Measurements from ENCODE around the gene DPH5. TPM values are rescaled to one million over a fixed set of nuclear protein-coding genes. Genes with fewer than 3 reads are reported as not detected.
"Not testable (repeated sequence)": the region's sequence is repeated elsewhere in the genome, so short reads cannot be mapped to it uniquely, and the experiment has no call there.

DPH5 gene
- total RNA-seq, 2 donors from 2014 or later, result 11.5 to 26.7 TPM

DNA sequence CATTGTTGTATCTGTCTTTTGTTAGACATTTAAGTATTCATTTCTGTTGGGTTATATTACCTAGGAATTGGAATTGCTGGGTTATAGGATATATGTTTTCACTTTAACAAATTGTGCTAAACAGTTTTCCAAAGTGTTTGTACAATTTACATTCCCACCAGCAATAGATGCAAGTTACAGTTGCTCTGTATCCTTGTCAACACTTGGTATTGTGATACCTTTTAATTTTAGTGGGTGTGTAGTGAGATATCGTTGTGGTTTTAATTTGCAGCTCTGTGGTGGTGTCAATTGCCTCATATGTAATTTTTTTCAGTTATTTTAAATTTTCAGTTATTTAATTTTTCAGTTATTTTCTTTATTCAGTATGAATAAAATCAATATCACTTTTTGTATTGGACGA is 7.4 kb upstream of the DPH5 start:
- TF ChIP-seq, protein P1, sequence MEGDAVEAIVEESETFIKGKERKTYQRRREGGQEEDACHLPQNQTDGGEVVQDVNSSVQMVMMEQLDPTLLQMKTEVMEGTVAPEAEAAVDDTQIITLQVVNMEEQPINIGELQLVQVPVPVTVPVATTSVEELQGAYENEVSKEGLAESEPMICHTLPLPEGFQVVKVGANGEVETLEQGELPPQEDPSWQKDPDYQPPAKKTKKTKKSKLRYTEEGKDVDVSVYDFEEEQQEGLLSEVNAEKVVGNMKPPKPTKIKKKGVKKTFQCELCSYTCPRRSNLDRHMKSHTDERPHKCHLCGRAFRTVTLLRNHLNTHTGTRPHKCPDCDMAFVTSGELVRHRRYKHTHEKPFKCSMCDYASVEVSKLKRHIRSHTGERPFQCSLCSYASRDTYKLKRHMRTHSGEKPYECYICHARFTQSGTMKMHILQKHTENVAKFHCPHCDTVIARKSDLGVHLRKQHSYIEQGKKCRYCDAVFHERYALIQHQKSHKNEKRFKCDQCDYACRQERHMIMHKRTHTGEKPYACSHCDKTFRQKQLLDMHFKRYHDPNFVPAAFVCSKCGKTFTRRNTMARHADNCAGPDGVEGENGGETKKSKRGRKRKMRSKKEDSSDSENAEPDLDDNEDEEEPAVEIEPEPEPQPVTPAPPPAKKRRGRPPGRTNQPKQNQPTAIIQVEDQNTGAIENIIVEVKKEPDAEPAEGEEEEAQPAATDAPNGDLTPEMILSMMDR (IDR thresholded peaks at IDR 0.05), result no peak
- Histone ChIP-seq H3K36me3 (no peaks in the 10 kb centered on the region), H3K4me1 (ENCODE audit: control insufficient read depth in 1 of 2, low read depth in 2 of 2) (no peaks in the 10 kb centered on the region), H3K9me3 (no peaks in the 10 kb centered on the region), H3K4me3 (no peak overlapping the region), H3K27ac (no peak overlapping the region), H3K27me3 (replicated peaks; ENCODE audit: insufficient read depth) (no peaks in the 10 kb centered on the region)
- DNase-seq (ENCODE audit: low spot score) (no peak), ATAC-seq (ENCODE audit: insufficient number of reproducible peaks, low FRiP score, low read depth) (no peak)

DNA sequence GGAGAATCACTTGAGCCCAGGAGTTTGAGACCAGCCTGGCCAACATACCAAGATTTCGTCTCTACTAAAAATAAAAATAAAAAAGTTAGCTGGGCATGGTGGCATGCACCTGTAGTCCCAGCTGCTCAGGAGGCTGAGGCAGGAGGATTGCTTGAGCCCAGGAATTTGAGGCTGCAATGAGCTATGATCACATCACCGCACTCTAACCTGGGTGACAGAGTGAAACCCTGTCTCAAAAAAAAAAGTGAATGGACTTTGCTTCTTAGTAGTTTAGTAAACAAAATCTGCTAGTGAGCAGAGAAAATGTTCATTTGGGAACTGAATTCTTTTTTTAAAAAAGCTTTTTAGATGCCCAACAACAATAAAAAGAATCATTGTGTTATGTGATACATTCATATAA is 6.5 kb upstream of the DPH5 start:
- H3K36me3 ChIP-seq, result not testable (repeated sequence)

DNA sequence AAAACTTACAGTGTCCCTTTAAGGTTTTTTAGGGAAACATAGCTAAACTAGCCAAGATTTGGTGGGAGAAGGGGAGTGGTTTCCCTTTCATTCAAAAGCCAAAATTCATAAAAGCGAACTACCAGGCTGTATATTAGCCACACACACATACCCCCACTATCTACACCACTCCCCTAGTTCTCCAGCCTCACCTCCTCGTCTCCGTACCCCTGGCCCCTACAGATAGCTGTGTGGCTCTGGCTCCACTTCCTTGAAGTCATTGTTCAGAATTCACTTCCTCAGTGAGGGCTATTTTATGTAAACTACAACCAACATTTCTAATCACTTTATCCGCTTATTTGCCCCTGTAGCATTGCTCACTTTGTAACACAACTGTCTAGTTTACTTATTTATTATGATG is 5.3 kb upstream of the DPH5 start:
- Histone ChIP-seq H3K27ac (no peak overlapping the region), H3K4me3 (no peak overlapping the region), H3K4me1 (ENCODE audit: control insufficient read depth in 1 of 2, low read depth in 2 of 2) (peaks cover 0 to 8% of the 10 kb centered on the region in 2 donors), H3K9me3 (no peaks in the 10 kb centered on the region), H3K36me3 (no peaks in the 10 kb centered on the region), H3K27me3 (replicated peaks; ENCODE audit: insufficient read depth) (no peaks in the 10 kb centered on the region)
- TF ChIP-seq, protein P1 (IDR thresholded peaks at IDR 0.05), result no peak
- DNase-seq (ENCODE audit: low spot score), result no peak
- ATAC-seq (ENCODE audit: insufficient number of reproducible peaks, low FRiP score, low read depth), result no peak

More for the DNA sequence above, 6.5 kb upstream of the DPH5 start:
- not testable (repeated sequence) for H3K27me3 ChIP-seq (replicated peaks; ENCODE audit: insufficient read depth); H3K27ac ChIP-seq; H3K4me3 ChIP-seq; H3K9me3 ChIP-seq; DNase-seq (ENCODE audit: low spot score); ATAC-seq (ENCODE audit: insufficient number of reproducible peaks, low FRiP score, low read depth); H3K4me1 ChIP-seq (ENCODE audit: control insufficient read depth in 1 of 2, low read depth in 2 of 2)

DNA sequence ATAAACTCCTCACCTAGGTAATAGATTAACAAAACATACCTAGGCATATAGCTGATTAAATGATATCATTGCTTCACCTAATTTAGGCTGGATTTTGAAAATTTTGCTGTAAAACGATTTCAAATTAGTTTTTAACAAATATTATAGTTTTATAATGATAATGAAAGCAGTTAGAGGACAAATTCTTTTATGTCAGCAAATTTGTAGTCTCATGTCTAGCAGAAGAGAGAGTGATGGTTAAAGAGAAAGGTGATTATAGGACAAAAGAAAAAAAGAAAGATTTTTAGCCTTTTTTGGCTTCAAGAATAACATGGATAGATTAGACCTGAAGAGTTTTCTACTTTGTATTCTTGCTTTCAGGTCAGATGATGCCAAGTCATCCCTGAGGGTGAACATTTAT is 3.6 kb upstream of the DPH5 start:
- DNase-seq (ENCODE audit: low spot score) (no peak), ATAC-seq (ENCODE audit: insufficient number of reproducible peaks, low FRiP score, low read depth) (no peak)
- no peaks in the 10 kb centered on the region for H3K36me3 ChIP-seq
- H3K9me3 ChIP-seq, result no peaks in the 10 kb centered on the region
- TF ChIP-seq, protein P1 (IDR thresholded peaks at IDR 0.05), result no peak
- no peak overlapping the region for H3K27ac ChIP-seq
- no peak overlapping the region for H3K4me3 ChIP-seq
- H3K27me3 ChIP-seq (replicated peaks; ENCODE audit: insufficient read depth), result no peaks in the 10 kb centered on the region
- peaks cover 5 to 15% of the 10 kb centered on the region in 2 donors for H3K4me1 ChIP-seq (ENCODE audit: control insufficient read depth in 1 of 2, low read depth in 2 of 2)

DNA sequence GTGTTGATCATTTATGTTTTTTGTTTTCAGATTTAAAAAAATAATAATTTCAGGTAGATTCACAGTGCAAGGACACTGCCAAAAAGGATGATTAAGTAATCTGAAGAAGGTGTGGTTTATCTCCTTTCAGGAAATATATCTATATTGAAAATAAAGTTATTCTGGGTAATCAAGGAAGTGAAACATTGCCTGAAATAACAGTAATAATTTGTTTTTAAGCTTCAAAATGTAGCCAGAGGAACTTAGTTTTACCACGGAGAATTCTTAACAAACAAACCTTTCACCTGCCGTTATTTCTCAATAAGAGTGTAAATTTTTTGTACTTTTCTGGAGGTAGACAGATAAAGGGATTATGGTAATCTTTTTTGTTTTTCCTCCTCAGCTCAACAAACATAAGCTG is 2.9 kb upstream of the DPH5 start:
- TF ChIP-seq, protein P1 (IDR thresholded peaks at IDR 0.05), result no peak
- H3K4me1 ChIP-seq (ENCODE audit: control insufficient read depth in 1 of 2, low read depth in 2 of 2), result peaks cover 5 to 15% of the 10 kb centered on the region in 2 donors
- no peak for DNase-seq (ENCODE audit: low spot score)
- H3K36me3 ChIP-seq, result no peaks in the 10 kb centered on the region
- no peak overlapping the region for H3K4me3 ChIP-seq
- H3K27ac ChIP-seq, result no peak overlapping the region
- H3K9me3 ChIP-seq, result no peaks in the 10 kb centered on the region
- H3K27me3 ChIP-seq (replicated peaks; ENCODE audit: insufficient read depth), result no peaks in the 10 kb centered on the region
- ATAC-seq (ENCODE audit: insufficient number of reproducible peaks, low FRiP score, low read depth), result no peak

DNA sequence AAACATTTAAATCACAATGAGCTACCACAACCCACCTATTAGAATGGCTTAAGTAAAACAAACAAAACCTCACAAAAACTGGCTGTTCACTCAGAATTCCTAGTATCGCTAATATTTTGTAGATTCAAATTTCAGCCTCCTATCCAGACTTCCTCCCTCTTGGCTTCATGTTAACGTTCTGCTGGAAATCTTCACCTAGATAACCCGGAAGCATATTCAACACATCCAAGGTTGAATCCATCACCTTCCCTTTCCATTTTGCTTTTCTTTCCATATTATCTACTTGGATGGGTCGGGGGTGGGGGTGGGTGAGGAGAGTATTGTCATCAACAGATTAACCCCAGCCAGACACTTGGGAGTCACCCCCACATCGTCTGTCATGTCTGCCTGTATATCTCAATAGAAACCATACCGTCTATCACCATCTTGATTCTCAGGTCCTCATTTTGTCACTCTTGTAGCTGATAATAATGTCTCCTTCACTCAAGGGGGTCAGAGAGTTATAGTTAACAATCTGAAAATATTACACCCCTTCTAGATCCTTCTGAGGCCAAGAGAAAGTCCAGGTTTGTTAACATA is 1.7 kb upstream of the DPH5 start:
- no peak for ATAC-seq (ENCODE audit: insufficient number of reproducible peaks, low FRiP score, low read depth)
- DNase-seq (ENCODE audit: low spot score), result no peak

More for the DNA sequence above, 1.7 kb upstream of the DPH5 start:
- H3K9me3 ChIP-seq, result no peaks in the 10 kb centered on the region
- TF ChIP-seq, protein P1 (IDR thresholded peaks at IDR 0.05), result no peak
- peaks cover 5 to 15% of the 10 kb centered on the region in 2 donors for H3K4me1 ChIP-seq (ENCODE audit: control insufficient read depth in 1 of 2, low read depth in 2 of 2)
- no peaks in the 10 kb centered on the region for H3K36me3 ChIP-seq
- no peak overlapping the region for H3K4me3 ChIP-seq
- no peak overlapping the region for H3K27ac ChIP-seq
- no peaks in the 10 kb centered on the region for H3K27me3 ChIP-seq (replicated peaks; ENCODE audit: insufficient read depth)

Data from thoracic aorta (tissue), 2 donors.